A204.1 (cell line): ENCODE results near the gene CDKN2A.

Experiments used
- FAIRE-seq: peaks from 2 replicates; lab custom pipeline; 2012; peaks lifted over from hg19 to GRCh38; lab: Jason Lieb, UNC

The CDKN2A gene

GRCh38 chr9:21993893-21994555, at the start of gene CDKN2A:
TSS of gene CDKN2A (minus strand) at chr9:21994392.
- no peak for FAIRE-seq

- FAIRE-seq, result no peak
These were observed 49.7 kb upstream of the CDKN2A start for GRCh38 chr9:22043928-22044327.

GRCh38 chr9:22041775-22042174, 47.6 kb upstream of the CDKN2A start:
- FAIRE-seq, result no peak

- FAIRE-seq, result no peak
These were observed 47.2 kb upstream of the CDKN2A start for GRCh38 chr9:22041344-22041743.

- FAIRE-seq, result no peak
These were observed 46.6 kb upstream of the CDKN2A start for GRCh38 chr9:22040760-22041159.

- no peak for FAIRE-seq
These were observed 45.1 kb upstream of the CDKN2A start for GRCh38 chr9:22039258-22039657.

GRCh38 chr9:22037954-22038690, 43.9 kb upstream of the CDKN2A start:
- peak; percentile 94 for FAIRE-seq

- no peak for FAIRE-seq
These were observed 42.9 kb upstream of the CDKN2A start for GRCh38 chr9:22036866-22037626.

GRCh38 chr9:22035591-22036011, 41.4 kb upstream of the CDKN2A start:
- no peak for FAIRE-seq

GRCh38 chr9:22033012-22033630, 38.9 kb upstream of the CDKN2A start:
- FAIRE-seq, result no peak

- FAIRE-seq, result no peak
These were observed 37.6 kb upstream of the CDKN2A start for GRCh38 chr9:22031655-22032411.

- no peak for FAIRE-seq
These were observed 36.0 kb upstream of the CDKN2A start for GRCh38 chr9:22030101-22030598.

- FAIRE-seq, result no peak
These were observed 35.0 kb upstream of the CDKN2A start for GRCh38 chr9:22029231-22029630.

GRCh38 chr9:22028394-22028793, 34.2 kb upstream of the CDKN2A start:
- FAIRE-seq, result no peak

- FAIRE-seq, result no peak
These were observed 32.5 kb upstream of the CDKN2A start for GRCh38 chr9:22026696-22027095.

GRCh38 chr9:22022396-22022795, 28.2 kb upstream of the CDKN2A start:
- no peak for FAIRE-seq

GRCh38 chr9:22010866-22011625, 16.9 kb upstream of the CDKN2A start:
- no peak for FAIRE-seq

- no peak for FAIRE-seq
These were observed 15.3 kb upstream of the CDKN2A start for GRCh38 chr9:22009506-22009867.

GRCh38 chr9:22008717-22009505, 14.7 kb upstream of the CDKN2A start, which contains the start of gene CDKN2B:
TSS of gene CDKN2B (minus strand) at chr9:22009305. CDS start at chr9:22008953, 352 bp downstream.
- peak; percentile 96 for FAIRE-seq

- FAIRE-seq, result no peak
These were observed 14.2 kb upstream of the CDKN2A start for GRCh38 chr9:22008384-22008716.
